Right cardiac atrium (tissue), 5 donors: ENCODE data around the gene ZNF511. TPM values are rescaled to one million over a fixed set of nuclear protein-coding genes. Genes with fewer than 3 reads are reported as not detected.

Source experiments
- ATAC-seq, 2 donors: fragments of 200-7000 bp; cut with Tn5 transposase; one replicate each; pipeline versions ENCODE4 v1.8.0 to v1.9.1; 2020; ENCODE audit warnings: moderate library complexity in 2 of 2, mild to moderate bottlenecking in 1 of 2
- DNase-seq, 3 donors: peaks; one replicate each; pipeline ENCODE4 v3.0.0-alpha.2; 2020
- H3K27ac ChIP-seq: one replicate; pipeline ENCODE4 v1.5.1; 2013; ENCODE audit warnings: mild to moderate bottlenecking, low read length, control low read depth, moderate library complexity
- H3K27me3 ChIP-seq: one replicate; pipeline ENCODE4 v1.6.1; 2013; ENCODE audit not compliant: control insufficient read depth, insufficient read depth
- H3K4me1 ChIP-seq: one replicate; pipeline ENCODE4 v1.6.1; 2013; ENCODE audit warnings: low read length; ENCODE audit not compliant: control insufficient read depth, insufficient read depth
- H3K4me3 ChIP-seq: one replicate; pipeline ENCODE4 v1.5.1; 2013; ENCODE audit warnings: low read length, control low read depth
- H3K9me3 ChIP-seq: one replicate; pipeline ENCODE4 v1.6.1; 2013; ENCODE audit warnings: low read length; ENCODE audit not compliant: control insufficient read depth
- WGBS: extraction: QIAGEN DNeasy Blood & Tissue Kit; methylation state at CpG from one replicate; pipeline ENCODE4 v1.1.7; 2013; 5-methylcytosine and 5-hydroxymethylcytosine counted together
- intact Hi-C, 4 donors: fragments of 100-400 bp; cut with DNase I; formaldehyde crosslinking; loops; one replicate each; pipeline versions ENCODE4 v1.11.0 to v1.14.0; 2022 to 2023
- polyA plus RNA-seq: library from polyadenylated mRNA; stranded (reverse); fragments of 200-250 nt; gene quantifications from one replicate; pipeline ENCODE4 v1.2.3, GENCODE V29; 2013
- total RNA-seq, 4 donors: library from RNA; stranded (reverse); fragmentation: NEBNext Ultra II Directional; extraction: Animal tissue kit (Norgen Biotek cat#: 25700); gene quantifications; one replicate each; pipeline ENCODE4 v1.2.1, GENCODE V29; 2021
- donor health status: healthy with polysubstance abuse.
- donor health status: DM: no; HTN: yes; CAD: no.
- donor health status: DM: no; HTN: no; CAD: no.
- donor health status: DM: no; HTN: yes; CAD: no; lungs with severe emphysema.
- donor health status: DM: yes; HTN: yes; CAD: no.

ZNF511 gene
- total and polyA plus RNA-seq, 5 donors = 40.2 to 60.8 (median 50.8) TPM

- ATAC-seq (no peak), DNase-seq (no peak)
- Histone ChIP-seq H3K27ac (no peak overlapping the region), H3K4me3 (no peak overlapping the region), H3K4me1 (no peaks in the 10 kb centered on the region), H3K9me3 (no peaks in the 10 kb centered on the region), H3K27me3 (no peaks in the 10 kb centered on the region)
- 82% methylated on average over 14 of the region's 14 CpGs for WGBS
- intact Hi-C loops = no loop called here
These were observed 41.4 kb upstream of the ZNF511 start for GRCh38 chr10:133267293-133267692.

GRCh38 chr10:133267829-133268228 is 40.9 kb upstream of the ZNF511 start:
- ATAC-seq = no peak
- Histone ChIP-seq H3K27ac (no peak overlapping the region), H3K4me3 (no peak overlapping the region), H3K27me3 (no peaks in the 10 kb centered on the region), H3K4me1 (no peaks in the 10 kb centered on the region), H3K9me3 (no peaks in the 10 kb centered on the region)
- intact Hi-C loops = no loop called here
- WGBS = 86% methylated on average over 22 of the region's 22 CpGs
- DNase-seq = no peak

GRCh38 chr10:133268532-133268931 is 40.2 kb upstream of the ZNF511 start:
- Histone ChIP-seq H3K4me1 (no peaks in the 10 kb centered on the region), H3K9me3 (no peaks in the 10 kb centered on the region), H3K27me3 (no peaks in the 10 kb centered on the region), H3K27ac (no peak overlapping the region), H3K4me3 (no peak overlapping the region)
- WGBS = 91% methylated on average over 22 of the region's 22 CpGs
- intact Hi-C loops = no loop called here
- ATAC-seq (no peak), DNase-seq (no peak)

GRCh38 chr10:133269367-133269766 is 39.3 kb upstream of the ZNF511 start:
- no peaks in the 10 kb centered on the region for H3K4me1 ChIP-seq
- WGBS = 90% methylated on average over 26 of the region's 26 CpGs
- H3K27ac ChIP-seq = no peak overlapping the region
- no peaks in the 10 kb centered on the region for H3K27me3 ChIP-seq
- H3K9me3 ChIP-seq = no peaks in the 10 kb centered on the region
- intact Hi-C loops = no loop called here
- no peak for DNase-seq
- ATAC-seq = no peak
- H3K4me3 ChIP-seq = no peak overlapping the region

GRCh38 chr10:133270204-133270603 is 38.5 kb upstream of the ZNF511 start:
- WGBS = 92% methylated on average over 20 of the region's 20 CpGs
- H3K27me3 ChIP-seq = no peaks in the 10 kb centered on the region
- no peak for ATAC-seq
- no peaks in the 10 kb centered on the region for H3K9me3 ChIP-seq
- H3K4me3 ChIP-seq = no peak overlapping the region
- H3K27ac ChIP-seq = no peak overlapping the region
- H3K4me1 ChIP-seq = no peaks in the 10 kb centered on the region
- DNase-seq = no peak
- intact Hi-C loops = no loop called here

GRCh38 chr10:133270773-133271297 is 37.9 kb upstream of the ZNF511 start:
- Histone ChIP-seq H3K9me3 (no peaks in the 10 kb centered on the region), H3K27me3 (no peaks in the 10 kb centered on the region), H3K4me3 (no peak overlapping the region), H3K4me1 (no peaks in the 10 kb centered on the region), H3K27ac (no peak overlapping the region)
- DNase-seq (no peak), ATAC-seq (no peak)
- intact Hi-C loops = no loop called here
- WGBS = 93% methylated on average over 19 of the region's 19 CpGs

- intact Hi-C loops = no loop called here
- Histone ChIP-seq H3K9me3 (no peaks in the 10 kb centered on the region), H3K4me3 (no peak overlapping the region), H3K27ac (no peak overlapping the region), H3K27me3 (no peaks in the 10 kb centered on the region), H3K4me1 (no peaks in the 10 kb centered on the region)
- DNase-seq = no peak
- WGBS = 83% methylated on average over 35 of the region's 35 CpGs
- ATAC-seq = no peak
These were observed 37.0 kb upstream of the ZNF511 start for GRCh38 chr10:133271521-133272300.

- WGBS = 85% methylated on average over 29 of the region's 29 CpGs
- no peaks in the 10 kb centered on the region for H3K9me3 ChIP-seq
- no peaks in the 10 kb centered on the region for H3K4me1 ChIP-seq
- ATAC-seq (no peak), DNase-seq (peak in 1 of 3 donors; percentile 48)
- H3K27ac ChIP-seq = no peak overlapping the region
- no peaks in the 10 kb centered on the region for H3K27me3 ChIP-seq
- H3K4me3 ChIP-seq = no peak overlapping the region
- intact Hi-C loops = no loop called here
These were observed 36.3 kb upstream of the ZNF511 start for GRCh38 chr10:133272301-133272963.

GRCh38 chr10:133272964-133273420 is 35.7 kb upstream of the ZNF511 start:
- ATAC-seq = no peak
- H3K4me1 ChIP-seq = no peaks in the 10 kb centered on the region
- 86% methylated on average over 25 of the region's 25 CpGs for WGBS
- H3K27ac ChIP-seq = no peak overlapping the region
- intact Hi-C loops = no loop called here
- no peaks in the 10 kb centered on the region for H3K9me3 ChIP-seq
- peak in 1 of 3 donors; percentile 53 for DNase-seq
- no peaks in the 10 kb centered on the region for H3K27me3 ChIP-seq
- H3K4me3 ChIP-seq = no peak overlapping the region

GRCh38 chr10:133273534-133274143 is 35.1 kb upstream of the ZNF511 start:
- ATAC-seq (no peak), DNase-seq (peak in 1 of 3 donors; percentile 57)
- H3K9me3 ChIP-seq = no peaks in the 10 kb centered on the region
- 90% methylated on average over 28 of the region's 28 CpGs for WGBS
- intact Hi-C loops = no loop called here
- H3K4me3 ChIP-seq = no peak overlapping the region
- H3K27me3 ChIP-seq = no peaks in the 10 kb centered on the region
- H3K4me1 ChIP-seq = no peaks in the 10 kb centered on the region
- H3K27ac ChIP-seq = no peak overlapping the region
